Lower lobe of right lung (tissue), 2 donors: ENCODE data around the gene DLL4. TPM values are rescaled to one million over a fixed set of nuclear protein-coding genes. Genes with fewer than 3 reads are reported as not detected.
A peak's percentile ranks its signal among the peaks of the same experiment; 100 is the strongest.

Source experiments
- ATAC-seq, 2 donors: fragments of 200-7000 bp; cut with Tn5 transposase; one replicate each; pipeline ENCODE4 v1.9.1; 2020 to 2022; ENCODE audit warnings: mild to moderate bottlenecking in 2 of 2, moderate library complexity in 2 of 2
- DNase-seq: peaks from one replicate; pipeline ENCODE4 v3.0.0-alpha.2; 2020
- H3K27ac ChIP-seq: fragments of 200-600 bp; one replicate; pipeline ENCODE4 v1.8.0; 2022
- H3K27me3 ChIP-seq: fragments of 200-600 bp; one replicate; pipeline ENCODE4 v1.8.0; 2022; ENCODE audit warnings: low read depth
- H3K36me3 ChIP-seq: fragments of 200-600 bp; one replicate; pipeline ENCODE4 v1.8.0; 2022; ENCODE audit warnings: mild to moderate bottlenecking
- H3K4me1 ChIP-seq: fragments of 200-600 bp; one replicate; pipeline ENCODE4 v1.8.0; 2022
- H3K4me3 ChIP-seq: fragments of 200-600 bp; one replicate; pipeline ENCODE4 v1.8.0; 2022; ENCODE audit warnings: mild to moderate bottlenecking
- H3K9me3 ChIP-seq: fragments of 200-600 bp; one replicate; pipeline ENCODE4 v1.8.0; 2022
- CTCF ChIP-seq: fragments of 200-600 bp; IDR thresholded peaks from one replicate; pipeline ENCODE4 v1.8.0; 2022; ENCODE audit warnings: antibody characterized with exemption, mild to moderate bottlenecking
- intact Hi-C: fragments of 100-400 bp; cut with DNase I; formaldehyde crosslinking; loops from one replicate; pipeline ENCODE4 v1.11.0; 2022
- total RNA-seq: library from RNA; stranded (reverse); fragmentation: NEBNext Ultra II Directional; extraction: Animal tissue kit (Norgen Biotek cat#: 25700); gene quantifications from one replicate; pipeline ENCODE4 v1.2.1, GENCODE V29; 2021
- donor health status: DM: no; HTN: yes; CAD: no; lungs with severe emphysema.

Gene DLL4
- total RNA-seq, 1 donor from 2014 or later: 21.3 TPM

DNA sequence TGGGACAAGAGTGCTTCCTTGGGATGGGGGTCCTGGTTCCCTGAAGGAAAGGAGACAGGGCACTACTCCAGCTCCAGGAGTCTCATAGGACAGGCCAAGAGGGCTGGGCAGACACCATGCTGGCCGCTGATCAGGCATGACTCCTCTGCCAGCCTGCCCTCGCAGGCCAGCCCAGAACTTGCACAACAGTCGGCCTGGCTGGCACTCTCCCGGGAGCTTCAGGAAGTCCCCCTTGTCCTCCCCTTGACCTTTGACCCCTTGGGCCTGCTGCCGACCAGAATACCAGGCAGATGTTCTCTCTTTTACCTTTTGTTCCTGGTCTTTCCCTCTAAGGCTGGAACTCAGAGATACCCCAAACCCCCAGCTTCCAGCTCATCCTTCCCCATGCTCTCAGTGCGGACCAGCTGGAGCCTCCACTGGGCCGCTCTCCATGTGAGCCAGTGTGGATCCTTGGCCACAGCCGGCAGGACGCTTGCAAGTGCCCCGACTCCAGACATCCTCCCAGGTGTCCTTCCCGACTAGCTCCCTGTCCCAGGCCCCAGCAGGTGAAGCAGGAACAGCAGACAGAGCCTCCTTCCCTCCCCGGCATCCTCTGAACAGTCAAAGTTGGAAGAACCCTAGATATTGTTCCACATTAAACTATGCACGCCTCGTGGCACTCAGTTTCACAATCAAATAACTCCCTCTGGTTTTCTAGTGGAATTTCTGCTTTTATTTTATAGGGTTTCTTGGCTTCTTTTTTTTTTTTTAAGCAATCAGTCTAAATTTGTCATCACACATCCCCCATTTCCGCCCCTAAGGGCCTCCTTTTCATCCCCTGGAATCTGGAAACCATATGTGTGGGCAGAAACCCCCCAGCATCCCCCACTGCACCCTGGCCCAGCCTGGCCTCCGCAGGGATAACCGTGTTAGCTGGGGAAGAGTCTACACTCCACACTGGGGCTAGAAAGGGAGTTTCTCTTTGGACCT is 19.2 kb upstream of the DLL4 start:
- TF ChIP-seq CTCF: no peak
- no peak for ATAC-seq
- Histone ChIP-seq H3K27ac (peak overlapping the region; percentile 14), H3K4me1 (peaks cover 61% of the 10 kb centered on the region), H3K9me3 (no peaks in the 10 kb centered on the region), H3K36me3 (peaks cover 2% of the 10 kb centered on the region), H3K4me3 (no peak overlapping the region), H3K27me3 (no peaks in the 10 kb centered on the region)
- intact Hi-C loops: no loop called here
- peak; percentile 77 for DNase-seq

DNA sequence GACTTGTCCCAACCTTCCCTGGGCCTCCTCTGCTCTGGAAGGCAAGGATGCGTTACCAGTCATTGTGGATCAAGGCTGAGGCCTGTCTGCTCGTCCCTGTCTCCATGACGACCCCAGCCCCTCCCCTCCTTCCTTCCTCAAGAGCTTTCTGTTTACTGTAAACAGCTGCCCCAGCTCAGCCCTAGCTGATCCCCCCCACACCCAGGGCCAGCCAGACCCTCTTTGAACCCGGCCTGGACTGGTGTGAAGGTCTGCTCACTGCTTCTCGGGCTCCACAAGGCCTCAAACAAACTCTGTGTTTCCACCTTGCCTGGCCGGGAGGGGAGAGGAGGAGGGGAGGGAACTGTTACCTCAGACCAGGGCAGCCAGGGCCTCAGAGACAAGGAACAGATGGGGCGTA is 18.0 kb upstream of the DLL4 start:
- Histone ChIP-seq H3K4me1 (peaks cover 57% of the 10 kb centered on the region), H3K27me3 (no peaks in the 10 kb centered on the region), H3K4me3 (no peak overlapping the region), H3K27ac (peak overlapping the region; percentile 13), H3K36me3 (no peaks in the 10 kb centered on the region), H3K9me3 (no peaks in the 10 kb centered on the region)
- TF ChIP-seq CTCF: no peak
- DNase-seq: no peak
- intact Hi-C loops: no loop called here
- no peak for ATAC-seq

DNA sequence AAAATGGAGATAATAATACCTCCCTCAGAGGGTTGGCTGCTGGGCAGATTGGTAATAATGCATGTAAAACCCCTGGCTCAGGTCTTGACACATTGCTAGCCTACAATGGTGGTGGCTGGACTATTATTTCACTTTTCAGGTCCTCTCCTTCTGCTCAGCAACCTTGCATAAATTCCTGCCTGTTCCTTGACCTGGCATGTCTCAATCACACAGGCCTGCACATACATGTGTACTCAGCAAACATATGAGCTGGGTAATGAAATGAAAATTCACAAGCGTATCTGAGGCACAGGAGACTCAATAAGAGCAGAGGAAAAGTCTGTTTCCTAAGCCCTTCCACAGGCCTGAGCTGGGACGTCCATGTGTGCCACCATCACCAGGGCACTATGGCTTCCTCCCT is 17.4 kb upstream of the DLL4 start:
- Histone ChIP-seq H3K27ac (peak overlapping the region; percentile 13), H3K36me3 (no peaks in the 10 kb centered on the region), H3K4me3 (no peak overlapping the region), H3K9me3 (no peaks in the 10 kb centered on the region), H3K27me3 (no peaks in the 10 kb centered on the region), H3K4me1 (peaks cover 52% of the 10 kb centered on the region)
- DNase-seq (no peak), ATAC-seq (no peak)
- no peak for TF ChIP-seq CTCF
- intact Hi-C loops: no loop called here

- H3K9me3 ChIP-seq: no peaks in the 10 kb centered on the region
- ATAC-seq: no peak
- no peak overlapping the region for H3K27ac ChIP-seq
- no peaks in the 10 kb centered on the region for H3K36me3 ChIP-seq
- H3K27me3 ChIP-seq: no peaks in the 10 kb centered on the region
- DNase-seq: no peak
- no peak for TF ChIP-seq CTCF
- intact Hi-C loops: no loop called here
- H3K4me3 ChIP-seq: no peak overlapping the region
- peaks cover 50% of the 10 kb centered on the region for H3K4me1 ChIP-seq
Measured at GRCh38 chr15:40912478-40912877, 16.7 kb upstream of the DLL4 start.

DNA sequence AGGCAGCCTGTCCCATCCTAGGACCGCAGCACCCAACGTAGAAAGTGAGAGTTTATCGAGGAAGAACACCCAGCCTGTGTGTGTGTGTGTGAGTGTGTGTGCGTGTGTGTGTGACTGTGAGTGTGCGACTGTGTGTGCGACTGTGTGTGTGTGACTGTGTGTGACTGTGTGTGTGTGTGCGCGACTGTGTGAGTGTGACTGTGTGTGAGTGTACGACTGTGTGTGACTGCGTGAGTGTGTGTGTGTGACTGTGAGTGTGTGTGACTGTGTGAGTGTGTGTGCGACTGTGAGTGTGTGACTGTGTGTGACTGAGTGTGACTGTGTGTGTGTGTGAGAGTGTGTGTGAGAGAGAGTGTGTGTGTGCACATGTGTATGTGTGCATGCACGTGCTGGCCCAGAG is 15.1 kb upstream of the DLL4 start:
- intact Hi-C loops: no loop called here

More for the DNA sequence above, 15.1 kb upstream of the DLL4 start:
- ATAC-seq: no peak
- no peak for DNase-seq
- no peaks in the 10 kb centered on the region for H3K9me3 ChIP-seq
- peaks cover 47% of the 10 kb centered on the region for H3K4me1 ChIP-seq
- H3K4me3 ChIP-seq: no peak overlapping the region
- H3K27me3 ChIP-seq: no peaks in the 10 kb centered on the region
- TF ChIP-seq CTCF: no peak
- H3K36me3 ChIP-seq: no peaks in the 10 kb centered on the region
- H3K27ac ChIP-seq: no peak overlapping the region
